AG09309 (cell line): ENCODE data around the gene KIF25.

Experiments
- DNase-seq: peaks from one replicate; pipeline ENCODE4 v3.0.0-alpha.2; 2010; ENCODE audit warnings: low read depth
- H3K4me3 ChIP-seq: 2 replicates; pipeline ENCODE4 v1.5.1; 2011; ENCODE audit warnings: mild to moderate bottlenecking, low read depth, low read length, moderate library complexity; ENCODE audit not compliant: control insufficient read depth
- TF ChIP-seq, protein P1 (sequence below): IDR thresholded peaks from 2 replicates; pipeline ENCODE4 v1.5.1; 2011; ENCODE audit warnings: mild to moderate bottlenecking, low read depth, low read length, inconsistent platforms; ENCODE audit not compliant: insufficient read depth, control insufficient read depth; ENCODE audit errors: missing control alignments

KIF25 gene

DNA sequence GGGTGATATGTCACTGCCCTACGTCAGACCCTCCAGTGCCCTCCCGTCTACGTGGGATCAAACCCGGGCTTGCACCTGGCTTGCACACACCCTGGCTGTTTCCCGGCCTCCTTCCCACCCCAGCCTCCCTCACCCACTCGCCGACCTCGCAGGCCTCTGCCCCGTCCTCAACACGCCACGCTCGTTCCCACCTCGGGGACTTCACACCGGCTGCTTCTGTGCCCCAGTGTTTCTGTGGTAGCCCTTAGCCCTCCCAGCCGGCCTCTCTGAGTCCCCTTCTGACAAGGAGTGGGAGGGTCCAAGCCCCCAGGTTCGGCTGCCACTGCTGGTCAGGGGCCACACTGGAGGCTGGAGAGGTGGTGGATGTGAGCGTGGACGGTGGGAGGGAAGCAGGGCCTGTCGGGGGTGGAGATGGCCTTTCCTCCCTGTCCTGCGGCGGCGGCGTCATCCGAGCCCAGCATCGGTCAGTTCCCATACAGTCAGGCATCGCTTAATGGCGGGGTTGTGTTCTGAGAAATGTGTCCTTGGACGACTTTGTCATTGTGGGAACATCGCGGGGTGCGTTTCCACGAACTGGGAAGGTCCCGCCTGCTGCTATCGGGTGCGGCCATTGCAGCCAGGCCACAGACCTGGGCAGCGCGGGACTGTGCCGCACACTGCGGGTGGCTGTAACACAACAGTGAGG lies 11.4 kb upstream of the KIF25 start:
- no peak overlapping the region for H3K4me3 ChIP-seq
- TF ChIP-seq, protein P1, sequence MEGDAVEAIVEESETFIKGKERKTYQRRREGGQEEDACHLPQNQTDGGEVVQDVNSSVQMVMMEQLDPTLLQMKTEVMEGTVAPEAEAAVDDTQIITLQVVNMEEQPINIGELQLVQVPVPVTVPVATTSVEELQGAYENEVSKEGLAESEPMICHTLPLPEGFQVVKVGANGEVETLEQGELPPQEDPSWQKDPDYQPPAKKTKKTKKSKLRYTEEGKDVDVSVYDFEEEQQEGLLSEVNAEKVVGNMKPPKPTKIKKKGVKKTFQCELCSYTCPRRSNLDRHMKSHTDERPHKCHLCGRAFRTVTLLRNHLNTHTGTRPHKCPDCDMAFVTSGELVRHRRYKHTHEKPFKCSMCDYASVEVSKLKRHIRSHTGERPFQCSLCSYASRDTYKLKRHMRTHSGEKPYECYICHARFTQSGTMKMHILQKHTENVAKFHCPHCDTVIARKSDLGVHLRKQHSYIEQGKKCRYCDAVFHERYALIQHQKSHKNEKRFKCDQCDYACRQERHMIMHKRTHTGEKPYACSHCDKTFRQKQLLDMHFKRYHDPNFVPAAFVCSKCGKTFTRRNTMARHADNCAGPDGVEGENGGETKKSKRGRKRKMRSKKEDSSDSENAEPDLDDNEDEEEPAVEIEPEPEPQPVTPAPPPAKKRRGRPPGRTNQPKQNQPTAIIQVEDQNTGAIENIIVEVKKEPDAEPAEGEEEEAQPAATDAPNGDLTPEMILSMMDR, result no peak
- DNase-seq, result no peak

DNA sequence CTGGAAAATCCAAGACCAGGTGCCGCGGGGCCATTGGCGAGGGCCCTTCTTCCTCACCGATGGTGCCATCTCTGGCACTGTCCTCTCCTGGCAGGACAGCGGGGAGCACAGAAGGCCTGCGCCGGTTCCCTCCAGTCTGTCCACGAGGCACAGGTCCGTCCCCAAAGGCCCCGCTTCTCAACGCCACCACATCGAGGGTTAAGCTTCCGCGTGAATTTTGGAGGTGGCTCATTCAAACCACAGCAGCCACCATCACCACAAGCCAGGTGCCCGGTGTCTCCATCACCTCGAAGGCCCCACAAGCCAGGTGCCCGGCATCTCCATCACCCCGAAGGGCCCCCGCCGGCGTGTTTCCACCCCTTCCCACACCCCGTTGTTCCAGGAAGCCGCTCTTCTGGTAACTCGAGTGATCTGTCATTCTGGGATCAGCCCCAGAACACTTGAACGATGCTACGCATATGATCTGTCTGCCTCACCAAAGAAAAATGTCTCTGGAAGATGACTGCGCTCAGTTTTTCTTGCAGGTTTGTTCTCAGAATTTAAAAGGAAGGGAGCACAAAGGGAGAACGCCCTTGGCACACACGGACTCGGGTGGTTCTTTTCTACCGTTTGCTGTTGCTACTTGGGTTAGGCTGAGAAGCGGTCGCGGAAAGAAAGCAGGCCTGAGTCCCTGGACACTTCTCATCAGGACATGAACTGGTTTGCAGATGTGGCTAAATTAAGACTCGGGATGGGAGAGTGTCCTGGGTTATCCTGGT lies 9.9 kb upstream of the KIF25 start:
- H3K4me3 ChIP-seq, result no peak overlapping the region
- DNase-seq, result no peak
- TF ChIP-seq, protein P1, result no peak

DNA sequence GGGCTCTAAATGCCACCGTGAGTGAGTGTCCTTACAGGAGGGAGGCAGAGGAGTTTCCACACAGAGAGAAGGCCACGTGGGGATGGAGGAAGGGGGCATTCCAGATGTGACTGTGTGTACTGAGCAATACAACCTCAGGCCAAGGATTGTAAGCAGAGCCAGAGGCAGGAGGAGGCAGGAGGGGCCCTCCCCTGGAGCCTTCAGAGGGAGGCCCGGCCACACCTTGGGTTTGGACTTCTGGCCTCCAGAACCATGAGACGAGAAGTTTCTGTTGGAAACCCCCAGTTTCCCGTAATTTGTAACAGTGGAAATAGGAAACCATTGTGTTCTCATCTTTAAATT lies 9.3 kb upstream of the KIF25 start:
- H3K4me3 ChIP-seq, result no peak overlapping the region
- TF ChIP-seq, protein P1, result no peak
- no peak for DNase-seq

DNA sequence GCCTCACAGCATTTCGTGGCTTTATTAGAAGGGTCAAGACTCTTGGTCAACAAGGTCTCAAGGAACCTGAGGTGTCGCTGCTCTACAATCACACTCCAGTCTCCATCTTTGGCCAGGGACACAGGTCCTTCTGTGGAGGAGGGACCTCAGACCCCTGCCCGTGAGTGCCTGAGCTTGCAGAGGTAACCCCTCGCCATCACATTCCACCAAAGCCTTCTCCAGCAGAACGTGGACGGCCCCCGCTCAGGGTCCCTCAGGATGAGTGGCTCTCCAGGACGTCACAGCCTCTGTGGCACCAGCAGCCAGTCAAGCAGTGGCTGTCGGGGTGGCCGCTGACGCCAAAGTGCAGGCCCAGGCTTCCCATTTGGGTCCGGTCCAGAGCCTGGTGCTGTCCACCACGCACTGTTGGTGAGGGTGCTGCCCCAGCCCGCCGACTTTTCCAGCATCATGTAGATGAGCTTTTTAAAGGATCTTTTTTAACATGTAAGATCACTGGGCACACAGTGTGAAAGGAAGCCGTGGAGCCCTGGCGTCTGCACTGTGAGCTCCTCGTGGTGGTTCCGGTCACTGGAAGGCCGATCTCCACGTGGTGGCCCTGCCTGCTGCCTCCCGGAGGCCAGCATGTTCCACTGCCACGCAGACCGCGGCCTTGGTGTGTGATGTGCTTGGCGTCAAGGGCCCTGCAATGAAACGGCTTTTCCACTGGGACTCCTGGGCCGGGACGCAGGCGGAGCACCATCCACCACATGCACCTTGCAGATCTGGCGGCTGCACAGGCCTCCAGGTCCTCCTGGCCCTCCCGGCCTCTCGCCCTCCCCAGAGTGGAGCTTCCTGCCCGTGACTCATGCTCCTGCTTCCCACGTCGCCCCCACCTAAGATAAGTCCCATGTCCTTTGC lies 8.3 kb upstream of the KIF25 start:
- DNase-seq, result no peak
- no peak overlapping the region for H3K4me3 ChIP-seq
- TF ChIP-seq, protein P1, result no peak

DNA sequence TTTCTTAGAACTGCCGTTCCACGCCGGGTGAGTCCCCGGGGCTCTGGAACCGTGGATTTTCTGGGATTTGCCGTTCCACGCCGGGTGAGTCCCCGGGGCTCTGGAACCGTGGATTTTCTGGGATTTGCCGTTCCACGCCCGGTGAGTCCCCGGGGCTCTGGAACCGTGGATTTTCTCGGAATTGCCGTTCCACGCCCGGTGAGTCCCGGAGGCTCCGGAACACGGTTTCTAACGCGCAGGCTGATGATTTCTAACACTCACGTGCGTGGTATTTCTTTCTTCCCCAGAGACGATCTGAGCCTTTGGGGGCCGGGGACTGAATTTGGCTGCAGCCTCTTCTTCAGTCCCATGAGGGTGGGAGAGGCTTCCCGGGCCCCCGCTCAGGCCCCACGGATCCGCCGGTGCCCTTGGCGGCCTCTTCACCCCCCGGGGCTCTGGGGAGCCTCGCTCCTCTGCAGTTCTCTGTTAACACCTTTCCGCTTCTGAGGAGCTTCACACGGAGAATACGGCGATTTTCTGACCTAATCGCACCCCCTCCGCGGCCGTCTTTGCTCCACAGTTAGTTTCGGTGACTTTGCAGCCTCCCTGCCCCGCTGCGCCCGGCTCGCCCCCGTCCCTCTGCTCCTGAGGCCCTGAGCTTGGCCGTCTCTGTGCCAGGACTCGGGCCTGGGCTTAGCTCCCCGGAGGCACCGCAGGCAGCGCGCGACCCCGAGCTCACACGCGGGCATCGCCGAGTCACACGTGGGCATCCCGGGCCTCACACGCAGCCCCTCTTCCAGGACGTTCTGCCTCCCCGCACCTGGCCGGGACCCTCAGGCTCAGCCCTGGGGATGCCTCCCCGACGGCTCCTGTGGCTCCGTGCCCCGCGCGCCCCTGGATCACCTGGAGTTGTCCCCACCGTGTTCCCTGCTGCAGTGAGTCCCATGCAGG lies 7.2 kb upstream of the KIF25 start:
- TF ChIP-seq, protein P1, result no peak
- no peak overlapping the region for H3K4me3 ChIP-seq
- DNase-seq, result no peak

DNA sequence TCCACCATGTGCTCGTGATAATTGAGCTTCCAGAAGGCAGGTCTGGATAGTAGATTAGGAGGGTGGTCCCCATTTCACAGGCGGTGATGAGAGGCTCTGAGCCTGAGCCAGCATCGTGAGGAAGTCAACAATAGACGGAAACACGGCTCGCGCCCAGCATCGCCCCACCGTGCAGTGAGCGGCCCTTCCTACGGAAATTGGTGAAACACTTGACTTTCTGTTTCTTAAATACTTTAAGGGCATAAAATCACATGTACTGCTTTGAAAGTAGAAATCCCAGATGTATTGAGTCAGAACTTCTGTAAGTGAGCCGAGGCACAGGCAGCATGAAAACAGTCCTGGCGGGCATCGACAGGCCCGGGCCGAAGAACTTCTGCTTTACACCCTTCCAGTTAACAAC lies 4.3 kb upstream of the KIF25 start:
- no peak for DNase-seq
- TF ChIP-seq, protein P1, result no peak
- H3K4me3 ChIP-seq, result no peak overlapping the region
